Measurements from ENCODE around the gene MYL2. TPM values are rescaled to one million over a fixed set of nuclear protein-coding genes. Genes with fewer than 3 reads are reported as not detected.
"Not testable (repeated sequence)": the region's sequence is repeated elsewhere in the genome, so short reads cannot be mapped to it uniquely, and the experiment has no call there.

Gene MYL2
- polyA plus RNA-seq, 1 experiment, result not detected

DNA sequence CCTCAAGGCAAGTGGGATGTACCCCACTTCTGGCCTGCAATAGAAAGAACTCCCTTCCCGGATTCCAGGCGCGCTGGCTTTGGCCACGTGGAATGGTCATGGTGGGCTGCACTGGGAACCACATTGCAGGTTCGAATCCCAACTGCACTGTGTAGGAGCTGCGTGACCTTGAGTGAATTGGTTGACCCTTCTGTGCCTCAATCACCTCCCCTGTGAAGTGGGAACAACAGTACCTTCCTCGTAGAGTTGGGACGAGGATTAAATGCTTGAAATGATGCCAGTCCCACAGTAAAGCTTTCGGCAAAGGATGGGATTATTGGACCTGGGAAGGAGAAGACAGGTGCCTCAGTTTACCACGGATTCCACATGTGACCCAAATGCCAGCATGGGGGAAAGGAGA is 36.8 kb upstream of the MYL2 start:
- ChIA-PET CTCF (interaction anchor here (1.0 kb wide), 1 partner anchor 63 kb away, joined by 3 read pairs; no protein-coding TSS in a partner anchor), POLR2A (no interaction called here)
- H3K36me3 ChIP-seq (ENCODE audit: control insufficient read depth, insufficient read depth, low read length), result no peaks in the 10 kb centered on the region
- H3K4me3 ChIP-seq (ENCODE audit: low read depth, low read length), result no peak overlapping the region
- TF ChIP-seq, protein P1, sequence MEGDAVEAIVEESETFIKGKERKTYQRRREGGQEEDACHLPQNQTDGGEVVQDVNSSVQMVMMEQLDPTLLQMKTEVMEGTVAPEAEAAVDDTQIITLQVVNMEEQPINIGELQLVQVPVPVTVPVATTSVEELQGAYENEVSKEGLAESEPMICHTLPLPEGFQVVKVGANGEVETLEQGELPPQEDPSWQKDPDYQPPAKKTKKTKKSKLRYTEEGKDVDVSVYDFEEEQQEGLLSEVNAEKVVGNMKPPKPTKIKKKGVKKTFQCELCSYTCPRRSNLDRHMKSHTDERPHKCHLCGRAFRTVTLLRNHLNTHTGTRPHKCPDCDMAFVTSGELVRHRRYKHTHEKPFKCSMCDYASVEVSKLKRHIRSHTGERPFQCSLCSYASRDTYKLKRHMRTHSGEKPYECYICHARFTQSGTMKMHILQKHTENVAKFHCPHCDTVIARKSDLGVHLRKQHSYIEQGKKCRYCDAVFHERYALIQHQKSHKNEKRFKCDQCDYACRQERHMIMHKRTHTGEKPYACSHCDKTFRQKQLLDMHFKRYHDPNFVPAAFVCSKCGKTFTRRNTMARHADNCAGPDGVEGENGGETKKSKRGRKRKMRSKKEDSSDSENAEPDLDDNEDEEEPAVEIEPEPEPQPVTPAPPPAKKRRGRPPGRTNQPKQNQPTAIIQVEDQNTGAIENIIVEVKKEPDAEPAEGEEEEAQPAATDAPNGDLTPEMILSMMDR (IDR thresholded peaks at IDR 0.05; ENCODE audit: insufficient read depth, low read depth, low read length), result no peak
- no peaks in the 10 kb centered on the region for H3K27me3 ChIP-seq (ENCODE audit: control insufficient read depth, insufficient read depth, low read length)
- no peak for DNase-seq (ENCODE audit: low read depth)

DNA sequence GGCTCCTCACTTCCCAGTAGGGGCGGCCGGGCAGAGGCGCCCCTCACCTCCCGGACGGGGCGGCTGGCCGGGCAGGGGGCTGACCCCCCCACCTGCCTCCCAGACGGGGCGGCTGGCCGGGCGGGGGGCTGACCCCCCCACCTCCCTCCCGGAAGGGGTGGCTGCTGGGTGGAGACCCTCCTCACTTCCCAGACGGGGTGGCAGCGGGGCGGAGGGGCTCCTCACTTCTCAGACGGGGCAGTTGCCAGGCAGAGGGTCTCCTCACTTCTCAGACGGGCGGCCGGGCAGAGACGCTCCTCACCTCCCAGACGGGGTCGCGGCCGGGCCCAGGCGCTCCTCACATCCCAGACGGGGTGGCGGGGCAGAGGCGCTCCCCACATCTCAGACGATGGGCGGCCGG is 30.5 kb upstream of the MYL2 start:
- H3K4me3 ChIP-seq (ENCODE audit: low read depth, low read length); CTCF ChIA-PET: not testable (repeated sequence)

DNA sequence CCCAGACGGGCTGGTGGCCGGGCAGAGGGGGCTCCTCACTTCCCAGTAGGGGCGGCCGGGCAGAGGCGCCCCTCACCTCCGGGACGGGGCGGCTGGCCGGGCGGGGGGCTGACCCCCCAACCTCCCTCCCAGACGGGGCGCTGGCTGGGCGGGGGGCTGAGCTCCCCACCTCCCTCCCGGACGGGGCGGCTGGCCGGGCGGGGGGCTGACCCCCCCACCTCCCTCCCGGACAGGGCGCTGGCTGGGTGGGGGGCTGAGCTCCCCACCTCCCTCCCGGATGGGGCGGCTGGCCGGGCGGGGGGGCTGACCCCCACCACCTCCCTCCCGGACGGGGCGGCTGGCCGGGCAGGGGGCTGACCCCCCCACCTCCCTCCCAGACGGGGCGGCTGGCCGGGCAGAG is 30.1 kb upstream of the MYL2 start:
- H3K27me3 ChIP-seq (ENCODE audit: control insufficient read depth, insufficient read depth, low read length); H3K4me3 ChIP-seq (ENCODE audit: low read depth, low read length); POLR2A ChIA-PET; DNase-seq (ENCODE audit: low read depth); CTCF ChIA-PET; H3K36me3 ChIP-seq (ENCODE audit: control insufficient read depth, insufficient read depth, low read length): not testable (repeated sequence)

More for the DNA sequence above, 30.5 kb upstream of the MYL2 start:
- DNase-seq (ENCODE audit: low read depth); POLR2A ChIA-PET; H3K27me3 ChIP-seq (ENCODE audit: control insufficient read depth, insufficient read depth, low read length); H3K36me3 ChIP-seq (ENCODE audit: control insufficient read depth, insufficient read depth, low read length): not testable (repeated sequence)

DNA sequence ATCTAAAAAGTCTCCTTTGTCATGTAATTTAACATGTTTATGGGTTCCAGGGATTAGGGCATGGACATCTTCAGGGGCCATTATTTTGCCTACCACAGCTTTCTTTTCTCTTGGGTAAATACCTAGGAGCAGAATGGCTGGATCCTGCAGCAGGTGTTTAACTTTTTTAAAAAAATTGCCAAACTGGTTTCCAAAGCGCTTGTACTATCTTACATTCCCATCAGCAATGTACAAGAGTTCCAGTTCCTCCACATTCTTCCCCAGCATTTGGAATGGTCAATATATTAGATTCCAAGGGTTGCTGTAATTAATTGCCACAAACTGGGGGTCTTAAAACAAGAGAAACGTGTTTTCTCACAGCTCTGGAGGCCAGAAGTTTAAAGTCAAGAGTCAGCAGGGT is 27.7 kb upstream of the MYL2 start:
- no peaks in the 10 kb centered on the region for H3K27me3 ChIP-seq (ENCODE audit: control insufficient read depth, insufficient read depth, low read length)
- ChIA-PET POLR2A (no interaction called here), CTCF (no interaction called here)
- no peak overlapping the region for H3K4me3 ChIP-seq (ENCODE audit: low read depth, low read length)
- TF ChIP-seq, protein P1 (IDR thresholded peaks at IDR 0.05; ENCODE audit: insufficient read depth, low read depth, low read length), result no peak
- no peak for DNase-seq (ENCODE audit: low read depth)
- no peaks in the 10 kb centered on the region for H3K36me3 ChIP-seq (ENCODE audit: control insufficient read depth, insufficient read depth, low read length)

DNA sequence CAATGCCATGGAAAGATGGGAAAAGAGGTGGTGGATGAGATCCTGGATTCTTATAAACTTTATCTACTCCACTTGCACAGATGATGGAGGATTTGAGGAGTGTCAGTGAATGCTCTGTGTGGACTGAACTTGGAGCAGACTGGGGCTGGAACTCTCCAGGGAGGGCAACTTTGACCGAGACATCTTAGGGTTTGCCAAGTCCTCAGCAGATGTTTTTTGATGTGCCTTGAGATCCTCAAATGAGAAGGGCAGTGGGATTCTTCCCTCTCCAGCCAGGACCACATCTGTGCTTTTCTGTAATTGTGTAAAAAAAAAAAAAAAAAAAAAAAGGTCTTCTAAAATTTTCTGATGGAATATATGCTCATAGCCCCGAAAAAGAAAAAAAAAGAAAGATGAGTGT is 23.0 kb upstream of the MYL2 start:
- TF ChIP-seq, protein P1 (IDR thresholded peaks at IDR 0.05; ENCODE audit: insufficient read depth, low read depth, low read length), result no peak
- Histone ChIP-seq H3K4me3 (ENCODE audit: low read depth, low read length) (no peak overlapping the region), H3K36me3 (ENCODE audit: control insufficient read depth, insufficient read depth, low read length) (no peaks in the 10 kb centered on the region), H3K27me3 (ENCODE audit: control insufficient read depth, insufficient read depth, low read length) (no peaks in the 10 kb centered on the region)
- POLR2A ChIA-PET, result no interaction called here
- no peak for DNase-seq (ENCODE audit: low read depth)
- CTCF ChIA-PET, result interaction anchor here (0.7 kb wide), 1 partner anchor 49 kb away, joined by 3 read pairs; no protein-coding TSS in a partner anchor

DNA sequence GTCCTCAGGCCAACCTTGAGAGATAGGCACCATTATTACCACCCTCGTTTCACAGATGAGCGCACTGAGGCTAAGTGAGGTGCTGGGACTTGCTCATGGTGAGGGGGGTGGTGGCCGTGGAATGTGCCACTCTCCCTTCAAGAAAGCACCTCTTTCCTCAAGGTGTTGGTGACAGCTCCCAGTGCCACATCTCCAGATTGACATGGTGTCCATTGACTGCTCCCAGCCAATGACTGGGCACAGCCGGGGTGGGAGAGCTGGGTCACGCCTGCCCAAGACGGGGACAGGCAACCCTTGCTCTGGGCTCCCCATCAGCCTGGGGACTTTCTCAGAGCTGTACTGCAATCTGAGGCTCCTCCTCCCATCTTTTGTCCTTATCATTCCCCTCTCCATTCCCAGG is 21.0 kb upstream of the MYL2 start:
- no peak for DNase-seq (ENCODE audit: low read depth)
- H3K36me3 ChIP-seq (ENCODE audit: control insufficient read depth, insufficient read depth, low read length), result no peaks in the 10 kb centered on the region
- TF ChIP-seq, protein P1 (IDR thresholded peaks at IDR 0.05; ENCODE audit: insufficient read depth, low read depth, low read length), result no peak
- POLR2A ChIA-PET, result no interaction called here
- H3K4me3 ChIP-seq (ENCODE audit: low read depth, low read length), result no peak overlapping the region
- CTCF ChIA-PET, result interaction anchor here (1.6 kb wide), 1 partner anchor 371 kb away, joined by 4 read pairs; no protein-coding TSS in a partner anchor
- H3K27me3 ChIP-seq (ENCODE audit: control insufficient read depth, insufficient read depth, low read length), result peaks cover 2% of the 10 kb centered on the region; the same call in 1 of the 2 replicates
